HCT116 (cell line): ENCODE data around the gene RIC8B. TPM values are rescaled to one million over a fixed set of nuclear protein-coding genes. Genes with fewer than 3 reads are reported as not detected.

Source experiments
- ATAC-seq: fragments of 200-7000 bp; cut with Tn5 transposase; 2 replicates; pipeline ENCODE4 v1.9.1; 2020; ENCODE audit warnings: mild to moderate bottlenecking, moderate library complexity
- BruUV-seq: library from RNA; stranded (reverse); fragments of 400-500 nt; replicated peaks from 2 replicates; lab custom pipeline; 2021; lab: Mats Ljungman, UMichigan
- CTCF ChIA-PET: fragments of 300-600 bp; sonication (Branson Sonifier 250); formaldehyde crosslinking; loops from one replicate; lab custom pipeline; 2021; ENCODE audit warnings: antibody characterized with exemption; lab: Charles Lee
- POLR2A ChIA-PET: fragments of 300-600, 350-600 bp; sonication (Branson Sonifier 250); formaldehyde crosslinking; loops from one replicate; lab custom pipeline; 2021; ENCODE audit warnings: antibody characterized with exemption; lab: Charles Lee
- RAD21 ChIA-PET, 2 experiments: fragments of 300-600 bp; sonication (Branson Sonifier 250); formaldehyde crosslinking; loops; one replicate each; lab custom pipeline; 2023; ENCODE audit warnings: low total read pairs in 2 of 2; ENCODE audit not compliant: uncharacterized antibody in 2 of 2, unreplicated experiment in 2 of 2, low non-redundant PET in 1 of 2; lab: Charles Lee
- DNase-seq: peaks from one replicate; pipeline ENCODE4 v3.0.0-alpha.2; 2010; ENCODE audit warnings: low read depth, low spot score
- H2AFZ ChIP-seq: fragments of 200-600 bp; shearing (Covaris generic), sonication (generic); 2 replicates; pipeline ENCODE4 v1.6.1; 2017; ENCODE audit warnings: low read depth, mixed run types, mixed read lengths, antibody characterized with exemption, low read length; ENCODE audit not compliant: poor library complexity, severe bottlenecking
- H3K27ac ChIP-seq: 2 replicates; pipeline ENCODE4 v1.5.1; 2012; ENCODE audit warnings: low read depth, low read length
- H3K27me3 ChIP-seq: fragments of 200-600 bp; sonication (generic); 2 replicates; pipeline ENCODE4 v1.6.1; 2016; ENCODE audit warnings: mixed run types, low read length, mixed read lengths; ENCODE audit not compliant: insufficient read depth
- H3K36me3 ChIP-seq, 2 experiments: fragments of 200-500 bp in 1 of 2; fragments of 200-600 bp in 1 of 2; sonication (Bioruptor generic) in 1 of 2; sonication (generic) in 1 of 2; 2 replicates each; pipeline versions ENCODE4 v1.5.1 to v1.6.1; 2014 to 2016; ENCODE audit warnings: low read length in 2 of 2, inconsistent platforms in 1 of 2, mixed read lengths in 1 of 2, mixed run types in 1 of 2; ENCODE audit not compliant: insufficient read depth in 2 of 2, control insufficient read depth in 1 of 2
- H3K4me1 ChIP-seq, 2 experiments: fragments of 200-600 bp in 1 of 2; sonication (generic) in 1 of 2; 2 replicates each; pipeline versions ENCODE4 v1.5.1 to v1.6.1; 2012 to 2017; ENCODE audit warnings: low read length in 2 of 2, inconsistent platforms in 1 of 2, mild to moderate bottlenecking in 1 of 2, mixed read lengths in 1 of 2, mixed run types in 1 of 2, moderate library complexity in 1 of 2; ENCODE audit not compliant: insufficient read depth in 2 of 2, control insufficient read depth in 1 of 2
- H3K4me2 ChIP-seq: fragments of 200-600 bp; sonication (generic); 2 replicates; pipeline ENCODE4 v1.6.1; 2017; ENCODE audit warnings: mixed run types, low read length, mixed read lengths
- H3K4me3 ChIP-seq, 2 experiments: fragments of 200-600 bp in 1 of 2; sonication (generic) in 1 of 2; replicated peaks in 1 of 2; 2 replicates each; pipeline ENCODE4 v1.5.1; 2011 to 2016; ENCODE audit warnings: low read length in 2 of 2, control low read depth in 1 of 2, low read depth in 1 of 2, mild to moderate bottlenecking in 1 of 2, mixed read lengths in 1 of 2, mixed run types in 1 of 2
- H3K79me2 ChIP-seq: fragments of 200-600 bp; sonication (generic); 2 replicates; pipeline ENCODE4 v1.6.1; 2017; ENCODE audit warnings: mild to moderate bottlenecking, mixed run types, low read length, moderate library complexity, mixed read lengths; ENCODE audit not compliant: insufficient read depth
- H3K9ac ChIP-seq: fragments of 200-600 bp; sonication (generic); 2 replicates; pipeline ENCODE4 v1.6.1; 2016; ENCODE audit warnings: low read length, mixed read lengths
- H3K9me2 ChIP-seq: fragments of 200-600 bp; sonication (generic), shearing (Covaris generic); 2 replicates; pipeline ENCODE4 v1.6.1; 2017; ENCODE audit warnings: mixed run types, mild to moderate bottlenecking, moderate library complexity; ENCODE audit not compliant: insufficient read depth
- H3K9me3 ChIP-seq, 2 experiments: fragments of 200-500 bp in 1 of 2; fragments of 200-600 bp in 1 of 2; sonication (Bioruptor generic) in 1 of 2; sonication (generic) in 1 of 2; 2 replicates each; pipeline ENCODE4 v1.6.1; 2014 to 2017; ENCODE audit warnings: low read length in 2 of 2, mixed read lengths in 2 of 2, inconsistent platforms in 1 of 2, low read depth in 1 of 2, mild to moderate bottlenecking in 1 of 2, mixed run types in 1 of 2, moderate library complexity in 1 of 2; ENCODE audit not compliant: control insufficient read depth in 1 of 2, insufficient read depth in 1 of 2
- H4K20me1 ChIP-seq: fragments of 200-600 bp; sonication (generic), shearing (Covaris generic); 2 replicates; pipeline ENCODE4 v1.6.1; 2017; ENCODE audit warnings: mixed run types, mild to moderate bottlenecking, moderate library complexity; ENCODE audit not compliant: insufficient read depth
- CBX3 ChIP-seq: IDR thresholded peaks from 2 replicates; pipeline ENCODE4 v1.6.1; 2012; ENCODE audit warnings: low read depth
- CEBPB ChIP-seq: IDR thresholded peaks from 2 replicates; pipeline ENCODE4 v1.6.1; 2012; ENCODE audit warnings: low read depth
- EGR1 ChIP-seq: IDR thresholded peaks from 2 replicates; pipeline ENCODE4 v1.6.1; 2012; ENCODE audit warnings: low read depth
- EZH2 ChIP-seq: fragments of 200-600 bp; sonication (generic); IDR thresholded peaks from 2 replicates; pipeline ENCODE4 v1.6.1; 2017; ENCODE audit warnings: antibody characterized with exemption, mixed run types
- EZH2phosphoT487 ChIP-seq: fragments of 200-600 bp; IDR thresholded peaks from 2 replicates; pipeline ENCODE4 v1.6.1; 2018; ENCODE audit warnings: antibody characterized with exemption, borderline replicate concordance
- FOSL1 ChIP-seq: IDR thresholded peaks from 2 replicates; pipeline ENCODE4 v1.6.1; 2012; ENCODE audit warnings: low read depth
- JUND ChIP-seq: IDR thresholded peaks from 2 replicates; pipeline ENCODE4 v1.6.1; 2012
- POLR2A ChIP-seq: IDR thresholded peaks from 2 replicates; pipeline ENCODE4 v1.7.0; 2011; ENCODE audit warnings: borderline replicate concordance; ENCODE audit not compliant: insufficient read depth, insufficient read length; ENCODE audit errors: extremely low read depth
- POLR2AphosphoS5 ChIP-seq: IDR thresholded peaks from 2 replicates; pipeline ENCODE4 v1.6.1; 2011; ENCODE audit warnings: mild to moderate bottlenecking, low read depth, low read length, moderate library complexity
- SIN3A ChIP-seq: IDR thresholded peaks from 2 replicates; pipeline ENCODE4 v1.6.1; 2012; ENCODE audit warnings: low read depth
- SRF ChIP-seq: IDR thresholded peaks from 2 replicates; pipeline ENCODE4 v1.6.1; 2012; ENCODE audit warnings: low read depth
- TCF7L2 ChIP-seq: IDR thresholded peaks from 2 replicates; pipeline ENCODE4 v1.7.0; 2011; ENCODE audit warnings: borderline replicate concordance, inconsistent platforms; ENCODE audit not compliant: insufficient read depth, insufficient read length; ENCODE audit errors: extremely low read depth
- YY1 ChIP-seq: IDR thresholded peaks from 2 replicates; pipeline ENCODE4 v1.6.1; 2011; ENCODE audit warnings: low read length, low read depth, moderate library complexity, mild to moderate bottlenecking; ENCODE audit not compliant: insufficient replicate concordance; ENCODE audit errors: extremely low read depth
- ZNF274 ChIP-seq: fragments of 200-500 bp; sonication (Bioruptor generic); IDR thresholded peaks from 2 replicates; pipeline ENCODE4 v1.6.1; 2014; ENCODE audit warnings: mild to moderate bottlenecking, low read depth, low read length, inconsistent platforms
- intact Hi-C: fragments of 100-400 bp; cut with micrococcal nuclease; formaldehyde crosslinking; loops from 2 replicates; pipeline ENCODE4 v1.10.0; 2022
- total RNA-seq: library from RNA; stranded (reverse); gene quantifications from one replicate; pipeline ENCODE4 v1.2.1, GENCODE V29; 2021; ENCODE audit not compliant: unreplicated experiment
- TF ChIP-seq, protein P1 (sequence below): IDR thresholded peaks from 2 replicates; pipeline ENCODE4 v1.6.1; 2012; ENCODE audit warnings: low read depth
- TF ChIP-seq, protein P2 (sequence below): IDR thresholded peaks from 2 replicates; pipeline ENCODE4 v1.6.1; 2012
- TF ChIP-seq, protein P3 (sequence below): IDR thresholded peaks from 2 replicates; pipeline ENCODE4 v1.6.1; 2011; ENCODE audit warnings: mild to moderate bottlenecking, low read length, moderate library complexity; ENCODE audit not compliant: insufficient replicate concordance; ENCODE audit errors: extremely low read depth
- TF ChIP-seq, protein P4 (sequence below), 3 experiments: fragments of 200-600 bp in 1 of 3; sonication (generic) in 1 of 3; IDR thresholded peaks in 2 of 3; conservative IDR thresholded peaks in 1 of 3; 2 replicates each; pipeline ENCODE4 v1.5.1; 2012 to 2017; ENCODE audit warnings: low read depth in 2 of 3, low read length in 2 of 3, antibody characterized with exemption in 1 of 3, borderline replicate concordance in 1 of 3, control low read depth in 1 of 3, mild to moderate bottlenecking in 1 of 3, mixed read lengths in 1 of 3, mixed run types in 1 of 3, moderate library complexity in 1 of 3; ENCODE audit not compliant: insufficient read depth in 1 of 3

The RIC8B gene
- total RNA-seq, 1 experiment from 2014 or later, result 16.7 TPM

DNA sequence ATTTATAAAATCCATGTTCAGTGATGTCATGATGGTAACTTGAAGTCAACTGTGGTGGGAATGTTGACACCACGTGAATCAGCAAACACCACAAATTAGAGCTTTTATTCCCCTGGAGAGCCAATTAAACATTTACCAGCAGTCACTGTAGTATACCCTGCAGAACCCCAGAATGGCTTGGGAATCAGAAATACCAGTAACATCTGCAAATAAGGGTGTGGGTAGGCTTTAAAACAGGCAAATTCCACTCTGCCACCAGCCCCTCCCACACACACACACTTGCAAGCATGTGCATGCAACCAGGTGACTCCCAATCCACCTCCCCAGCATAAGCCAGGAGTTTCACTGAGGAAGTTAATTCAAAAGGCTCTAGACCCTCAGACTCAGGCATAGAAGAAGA lies 117.6 kb downstream of the RIC8B start:
- no peaks in the 10 kb centered on the region for H4K20me1 ChIP-seq
- ChIA-PET POLR2A (no interaction called here), CTCF (no interaction called here), RAD21 (no interaction called here)
- no peak overlapping the region for H3K9ac ChIP-seq
- H3K27me3 ChIP-seq, result no peaks in the 10 kb centered on the region
- no peak overlapping the region for H2AFZ ChIP-seq
- no peak for DNase-seq
- intact Hi-C loops, result no loop called here
- no peaks in the 10 kb centered on the region for H3K79me2 ChIP-seq
- no peak for TF ChIP-seq FOSL1
- TF ChIP-seq ZNF274, result no peak
- TF ChIP-seq CBX3, result no peak
- TF ChIP-seq SIN3A, result no peak
- TF ChIP-seq, protein P1, sequence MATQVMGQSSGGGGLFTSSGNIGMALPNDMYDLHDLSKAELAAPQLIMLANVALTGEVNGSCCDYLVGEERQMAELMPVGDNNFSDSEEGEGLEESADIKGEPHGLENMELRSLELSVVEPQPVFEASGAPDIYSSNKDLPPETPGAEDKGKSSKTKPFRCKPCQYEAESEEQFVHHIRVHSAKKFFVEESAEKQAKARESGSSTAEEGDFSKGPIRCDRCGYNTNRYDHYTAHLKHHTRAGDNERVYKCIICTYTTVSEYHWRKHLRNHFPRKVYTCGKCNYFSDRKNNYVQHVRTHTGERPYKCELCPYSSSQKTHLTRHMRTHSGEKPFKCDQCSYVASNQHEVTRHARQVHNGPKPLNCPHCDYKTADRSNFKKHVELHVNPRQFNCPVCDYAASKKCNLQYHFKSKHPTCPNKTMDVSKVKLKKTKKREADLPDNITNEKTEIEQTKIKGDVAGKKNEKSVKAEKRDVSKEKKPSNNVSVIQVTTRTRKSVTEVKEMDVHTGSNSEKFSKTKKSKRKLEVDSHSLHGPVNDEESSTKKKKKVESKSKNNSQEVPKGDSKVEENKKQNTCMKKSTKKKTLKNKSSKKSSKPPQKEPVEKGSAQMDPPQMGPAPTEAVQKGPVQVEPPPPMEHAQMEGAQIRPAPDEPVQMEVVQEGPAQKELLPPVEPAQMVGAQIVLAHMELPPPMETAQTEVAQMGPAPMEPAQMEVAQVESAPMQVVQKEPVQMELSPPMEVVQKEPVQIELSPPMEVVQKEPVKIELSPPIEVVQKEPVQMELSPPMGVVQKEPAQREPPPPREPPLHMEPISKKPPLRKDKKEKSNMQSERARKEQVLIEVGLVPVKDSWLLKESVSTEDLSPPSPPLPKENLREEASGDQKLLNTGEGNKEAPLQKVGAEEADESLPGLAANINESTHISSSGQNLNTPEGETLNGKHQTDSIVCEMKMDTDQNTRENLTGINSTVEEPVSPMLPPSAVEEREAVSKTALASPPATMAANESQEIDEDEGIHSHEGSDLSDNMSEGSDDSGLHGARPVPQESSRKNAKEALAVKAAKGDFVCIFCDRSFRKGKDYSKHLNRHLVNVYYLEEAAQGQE, result no peak
- no peak for TF ChIP-seq POLR2A
- TF ChIP-seq EZH2phosphoT487, result no peak
- TF ChIP-seq, protein P2, sequence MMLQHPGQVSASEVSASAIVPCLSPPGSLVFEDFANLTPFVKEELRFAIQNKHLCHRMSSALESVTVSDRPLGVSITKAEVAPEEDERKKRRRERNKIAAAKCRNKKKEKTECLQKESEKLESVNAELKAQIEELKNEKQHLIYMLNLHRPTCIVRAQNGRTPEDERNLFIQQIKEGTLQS, result no peak
- TF ChIP-seq, protein P3, sequence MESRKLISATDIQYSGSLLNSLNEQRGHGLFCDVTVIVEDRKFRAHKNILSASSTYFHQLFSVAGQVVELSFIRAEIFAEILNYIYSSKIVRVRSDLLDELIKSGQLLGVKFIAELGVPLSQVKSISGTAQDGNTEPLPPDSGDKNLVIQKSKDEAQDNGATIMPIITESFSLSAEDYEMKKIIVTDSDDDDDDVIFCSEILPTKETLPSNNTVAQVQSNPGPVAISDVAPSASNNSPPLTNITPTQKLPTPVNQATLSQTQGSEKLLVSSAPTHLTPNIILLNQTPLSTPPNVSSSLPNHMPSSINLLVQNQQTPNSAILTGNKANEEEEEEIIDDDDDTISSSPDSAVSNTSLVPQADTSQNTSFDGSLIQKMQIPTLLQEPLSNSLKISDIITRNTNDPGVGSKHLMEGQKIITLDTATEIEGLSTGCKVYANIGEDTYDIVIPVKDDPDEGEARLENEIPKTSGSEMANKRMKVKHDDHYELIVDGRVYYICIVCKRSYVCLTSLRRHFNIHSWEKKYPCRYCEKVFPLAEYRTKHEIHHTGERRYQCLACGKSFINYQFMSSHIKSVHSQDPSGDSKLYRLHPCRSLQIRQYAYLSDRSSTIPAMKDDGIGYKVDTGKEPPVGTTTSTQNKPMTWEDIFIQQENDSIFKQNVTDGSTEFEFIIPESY, result no peak
- no peak for TF ChIP-seq POLR2AphosphoS5
- no peak for TF ChIP-seq EGR1
- TF ChIP-seq EZH2, result no peak
- TF ChIP-seq, protein P4, sequence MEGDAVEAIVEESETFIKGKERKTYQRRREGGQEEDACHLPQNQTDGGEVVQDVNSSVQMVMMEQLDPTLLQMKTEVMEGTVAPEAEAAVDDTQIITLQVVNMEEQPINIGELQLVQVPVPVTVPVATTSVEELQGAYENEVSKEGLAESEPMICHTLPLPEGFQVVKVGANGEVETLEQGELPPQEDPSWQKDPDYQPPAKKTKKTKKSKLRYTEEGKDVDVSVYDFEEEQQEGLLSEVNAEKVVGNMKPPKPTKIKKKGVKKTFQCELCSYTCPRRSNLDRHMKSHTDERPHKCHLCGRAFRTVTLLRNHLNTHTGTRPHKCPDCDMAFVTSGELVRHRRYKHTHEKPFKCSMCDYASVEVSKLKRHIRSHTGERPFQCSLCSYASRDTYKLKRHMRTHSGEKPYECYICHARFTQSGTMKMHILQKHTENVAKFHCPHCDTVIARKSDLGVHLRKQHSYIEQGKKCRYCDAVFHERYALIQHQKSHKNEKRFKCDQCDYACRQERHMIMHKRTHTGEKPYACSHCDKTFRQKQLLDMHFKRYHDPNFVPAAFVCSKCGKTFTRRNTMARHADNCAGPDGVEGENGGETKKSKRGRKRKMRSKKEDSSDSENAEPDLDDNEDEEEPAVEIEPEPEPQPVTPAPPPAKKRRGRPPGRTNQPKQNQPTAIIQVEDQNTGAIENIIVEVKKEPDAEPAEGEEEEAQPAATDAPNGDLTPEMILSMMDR (IDR thresholded peaks at IDR 0.05 in 2 of 3, conservative IDR thresholded peaks at IDR 0.05 in 1 of 3; ENCODE audit: borderline replicate concordance in 1 of 3, insufficient read depth in 1 of 3, low read depth in 2 of 3, low read length in 2 of 3), result no peak
- TF ChIP-seq JUND, result no peak
- TF ChIP-seq TCF7L2, result no peak
- no peak for TF ChIP-seq YY1
- TF ChIP-seq SRF, result no peak
- no peak for TF ChIP-seq CEBPB
- ATAC-seq, result no peak
- H3K9me2 ChIP-seq, result no peaks in the 10 kb centered on the region
- no peak overlapping the region for H3K4me2 ChIP-seq
- H3K9me3 ChIP-seq, result no peaks in the 10 kb centered on the region
- H3K4me1 ChIP-seq, result no peaks in the 10 kb centered on the region
- BruUV-seq, result no TSS peak
- no peak overlapping the region for H3K27ac ChIP-seq
- no peak overlapping the region for H3K4me3 ChIP-seq
- H3K36me3 ChIP-seq, result 0 out of 4 replicates have a peak, but pooled peaks cover 0 to 2% of the 10 kb centered on the region in 2 experiments
